ENCODE measurements around the gene EPC2. TPM values are rescaled to one million over a fixed set of nuclear protein-coding genes. Genes with fewer than 3 reads are reported as not detected.

EPC2 gene
- total RNA-seq, 2 experiments from 2014 or later, result 12.8 to 26.3 TPM

- Histone ChIP-seq H3K4me2 (ENCODE audit: low read length) (no peak overlapping the region), H4K20me1 (ENCODE audit: insufficient read depth, low read length) (peaks cover 12% of the 10 kb centered on the region), H2AFZ (ENCODE audit: low read length) (no peak overlapping the region), H3K9me3 (ENCODE audit: low read length) (peaks cover 19% of the 10 kb centered on the region; the same call in 1 of the 2 replicates), H3K36me3 (ENCODE audit: insufficient read depth, low read length) (0 out of 2 replicates have a peak, but pooled peaks cover 10% of the 10 kb centered on the region), H3K4me1 (ENCODE audit: insufficient read depth, low read length, poor library complexity, severe bottlenecking) (peaks cover 12% of the 10 kb centered on the region), H3K4me3 (ENCODE audit: low read depth, low read length, poor library complexity, severe bottlenecking) (no peak overlapping the region), H3K27ac (ENCODE audit: low read depth, low read length, poor library complexity, severe bottlenecking) (no peak overlapping the region), H3K9me2 (ENCODE audit: insufficient read depth, low read length) (no peaks in the 10 kb centered on the region), H3K79me2 (ENCODE audit: insufficient read depth, low read depth, low read length) (peaks cover 38% of the 10 kb centered on the region)
- CTCF ChIA-PET (ENCODE audit: unreplicated experiment), result no interaction called here
- no peak for DNase-seq (ENCODE audit: low spot score)
- intact Hi-C loops (cut with micrococcal nuclease; ENCODE audit: unreplicated experiment), result no loop called here
- POLR2A ChIA-PET, result interaction anchor here (0.5 kb wide), 1 partner anchor 15 kb away, joined by 3 read pairs; no protein-coding TSS in a partner anchor
- TF ChIP-seq EZH2phosphoT487 (IDR thresholded peaks at IDR 0.05; ENCODE audit: borderline replicate concordance, low read depth, low read length), result no peak
- no peak for TF ChIP-seq CTCF (conservative IDR thresholded peaks at IDR 0.05; ENCODE audit: low read length)
- no TSS peak for BruUV-seq (replicated peaks)
Observed at GRCh38 chr2:148730085-148730484, 85.5 kb downstream of the EPC2 start.

- Histone ChIP-seq H3K4me3 (ENCODE audit: low read depth, low read length, poor library complexity, severe bottlenecking) (no peak overlapping the region), H3K27ac (ENCODE audit: low read depth, low read length, poor library complexity, severe bottlenecking) (no peak overlapping the region), H3K36me3 (ENCODE audit: insufficient read depth, low read length) (no peaks in the 10 kb centered on the region), H3K4me2 (ENCODE audit: low read length) (no peak overlapping the region), H4K20me1 (ENCODE audit: insufficient read depth, low read length) (peaks cover 6% of the 10 kb centered on the region; the same call in 1 of the 2 replicates), H3K4me1 (ENCODE audit: insufficient read depth, low read length, poor library complexity, severe bottlenecking) (no peaks in the 10 kb centered on the region), H2AFZ (ENCODE audit: low read length) (no peak overlapping the region), H3K79me2 (ENCODE audit: insufficient read depth, low read depth, low read length) (peaks cover 10% of the 10 kb centered on the region; the same call in 1 of the 2 replicates), H3K9me3 (ENCODE audit: low read length) (no peaks in the 10 kb centered on the region), H3K9me2 (ENCODE audit: insufficient read depth, low read length) (no peaks in the 10 kb centered on the region)
- no TSS peak for BruUV-seq (replicated peaks)
- TF ChIP-seq CTCF (conservative IDR thresholded peaks at IDR 0.05; ENCODE audit: low read length), result no peak
- no peak for TF ChIP-seq EZH2phosphoT487 (IDR thresholded peaks at IDR 0.05; ENCODE audit: borderline replicate concordance, low read depth, low read length)
- CTCF ChIA-PET (ENCODE audit: unreplicated experiment), result no interaction called here
- intact Hi-C loops (cut with micrococcal nuclease; ENCODE audit: unreplicated experiment), result no loop called here
- POLR2A ChIA-PET, result interaction anchor here (0.6 kb wide), 2 partner anchors 112 to 623 kb away, joined by 3 read pairs; no protein-coding TSS in a partner anchor
- no peak for DNase-seq (ENCODE audit: low spot score)
Observed at GRCh38 chr2:148737742-148738141, 93.2 kb downstream of the EPC2 start.

- no peak for DNase-seq (ENCODE audit: low spot score)
- H3K27ac ChIP-seq (ENCODE audit: low read depth, low read length, poor library complexity, severe bottlenecking), result no peak overlapping the region
- intact Hi-C loops (cut with micrococcal nuclease; ENCODE audit: unreplicated experiment), result no loop called here
Observed at GRCh38 chr2:148739454-148740105, 95.0 kb downstream of the EPC2 start.

More at GRCh38 chr2:148739454-148740105, 95.0 kb downstream of the EPC2 start:
- no peaks in the 10 kb centered on the region for H3K9me3 ChIP-seq (ENCODE audit: low read length)
- H3K36me3 ChIP-seq (ENCODE audit: insufficient read depth, low read length), result no peaks in the 10 kb centered on the region
- H4K20me1 ChIP-seq (ENCODE audit: insufficient read depth, low read length), result peaks cover 6% of the 10 kb centered on the region; the same call in 1 of the 2 replicates
- no peak overlapping the region for H3K4me2 ChIP-seq (ENCODE audit: low read length)
- H2AFZ ChIP-seq (ENCODE audit: low read length), result no peak overlapping the region
- no peak overlapping the region for H3K4me3 ChIP-seq (ENCODE audit: low read depth, low read length, poor library complexity, severe bottlenecking)
- no peaks in the 10 kb centered on the region for H3K9me2 ChIP-seq (ENCODE audit: insufficient read depth, low read length)
- no peak for TF ChIP-seq CTCF (conservative IDR thresholded peaks at IDR 0.05; ENCODE audit: low read length)
- no peak for TF ChIP-seq EZH2phosphoT487 (IDR thresholded peaks at IDR 0.05; ENCODE audit: borderline replicate concordance, low read depth, low read length)
- ChIA-PET POLR2A (interaction anchor here (0.6 to 2.5 kb wide), 8 partner anchors 9 to 896 kb away, joined by 3 to 12 read pairs (median 4); no protein-coding TSS in a partner anchor), CTCF (ENCODE audit: unreplicated experiment) (no interaction called here)
- no TSS peak for BruUV-seq (replicated peaks)
- H3K4me1 ChIP-seq (ENCODE audit: insufficient read depth, low read length, poor library complexity, severe bottlenecking), result no peaks in the 10 kb centered on the region
- peaks cover 8% of the 10 kb centered on the region; the same call in 1 of the 2 replicates for H3K79me2 ChIP-seq (ENCODE audit: insufficient read depth, low read depth, low read length)
